ENCODE measurements around the gene KCNK17.
A peak's percentile ranks its signal among the peaks of the same experiment; 100 is the strongest.

KCNK17 gene, protein sequence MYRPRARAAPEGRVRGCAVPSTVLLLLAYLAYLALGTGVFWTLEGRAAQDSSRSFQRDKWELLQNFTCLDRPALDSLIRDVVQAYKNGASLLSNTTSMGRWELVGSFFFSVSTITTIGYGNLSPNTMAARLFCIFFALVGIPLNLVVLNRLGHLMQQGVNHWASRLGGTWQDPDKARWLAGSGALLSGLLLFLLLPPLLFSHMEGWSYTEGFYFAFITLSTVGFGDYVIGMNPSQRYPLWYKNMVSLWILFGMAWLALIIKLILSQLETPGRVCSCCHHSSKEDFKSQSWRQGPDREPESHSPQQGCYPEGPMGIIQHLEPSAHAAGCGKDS

DNA sequence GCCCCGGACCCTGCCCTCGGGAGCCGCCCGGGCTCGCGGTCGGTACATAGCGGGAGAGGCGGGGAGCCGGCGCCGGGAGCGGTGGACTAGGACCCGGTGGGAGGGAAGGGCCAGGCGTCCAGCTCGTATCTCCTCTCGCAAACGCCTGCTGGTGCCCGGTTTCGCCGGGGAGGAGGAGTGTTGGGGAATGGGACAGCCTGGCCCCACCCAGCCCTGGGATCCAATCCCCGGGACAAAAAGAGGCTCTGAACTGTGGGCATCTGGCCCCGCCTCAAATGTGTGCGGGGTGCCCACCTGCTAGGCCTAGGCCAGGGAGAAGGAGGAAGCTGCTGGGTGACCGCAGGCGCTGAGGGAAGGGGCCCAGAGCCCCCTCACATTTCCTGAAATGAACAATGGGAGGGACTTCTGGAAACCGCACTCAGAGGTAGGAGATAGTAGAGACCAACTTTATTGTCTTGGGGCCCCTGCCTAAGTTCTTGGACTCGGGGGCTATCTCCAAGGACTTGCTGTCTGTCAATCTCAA is at the start of gene KCNK17:
Gene KCNK17 (minus strand): TSS at position 147 of the 523 bp plus-strand sequence. CDS start 99 bp downstream, at position 48.
- DNase-seq = no peak

DNA sequence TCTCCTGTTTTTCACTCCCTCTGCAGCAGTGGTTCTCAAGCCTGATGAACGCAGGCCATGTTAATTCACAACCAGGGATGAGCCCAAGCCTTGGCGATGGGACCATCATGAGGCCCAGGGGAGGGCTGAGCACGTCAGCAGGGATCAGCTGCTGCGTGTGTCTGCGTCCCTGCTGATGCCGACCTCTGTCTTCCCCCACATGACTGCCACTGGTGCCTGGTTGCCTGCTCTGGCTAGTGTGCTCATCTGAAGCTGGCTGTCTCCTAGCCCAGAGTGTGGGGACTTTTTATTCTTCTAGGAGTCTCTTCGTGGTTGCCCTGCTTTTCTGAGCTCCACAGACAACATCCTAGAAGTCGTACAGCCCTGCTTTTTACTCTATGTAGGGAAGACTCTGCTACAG is 49.1 kb upstream of the KCNK17 start:
- no peak for DNase-seq

DNA sequence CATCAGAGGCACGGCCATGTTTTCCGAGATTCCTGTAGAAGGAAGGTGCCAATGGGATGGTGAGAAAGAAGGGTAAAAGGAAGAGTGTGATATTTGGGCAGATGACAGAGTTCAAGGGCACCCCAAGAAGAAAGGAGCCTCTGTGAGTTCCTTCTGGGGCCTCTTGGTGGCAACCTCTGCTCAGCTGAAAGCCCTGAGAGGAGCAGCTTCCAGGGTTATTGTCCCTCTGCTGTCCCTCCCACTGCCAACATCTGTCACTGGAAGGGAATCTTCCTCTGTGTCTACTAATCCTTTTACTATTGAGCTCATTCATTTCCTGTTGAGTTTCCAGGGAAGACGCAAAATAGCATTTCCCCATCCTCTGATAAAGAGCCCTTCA is 48.3 kb upstream of the KCNK17 start:
- DNase-seq = peak; percentile 42

DNA sequence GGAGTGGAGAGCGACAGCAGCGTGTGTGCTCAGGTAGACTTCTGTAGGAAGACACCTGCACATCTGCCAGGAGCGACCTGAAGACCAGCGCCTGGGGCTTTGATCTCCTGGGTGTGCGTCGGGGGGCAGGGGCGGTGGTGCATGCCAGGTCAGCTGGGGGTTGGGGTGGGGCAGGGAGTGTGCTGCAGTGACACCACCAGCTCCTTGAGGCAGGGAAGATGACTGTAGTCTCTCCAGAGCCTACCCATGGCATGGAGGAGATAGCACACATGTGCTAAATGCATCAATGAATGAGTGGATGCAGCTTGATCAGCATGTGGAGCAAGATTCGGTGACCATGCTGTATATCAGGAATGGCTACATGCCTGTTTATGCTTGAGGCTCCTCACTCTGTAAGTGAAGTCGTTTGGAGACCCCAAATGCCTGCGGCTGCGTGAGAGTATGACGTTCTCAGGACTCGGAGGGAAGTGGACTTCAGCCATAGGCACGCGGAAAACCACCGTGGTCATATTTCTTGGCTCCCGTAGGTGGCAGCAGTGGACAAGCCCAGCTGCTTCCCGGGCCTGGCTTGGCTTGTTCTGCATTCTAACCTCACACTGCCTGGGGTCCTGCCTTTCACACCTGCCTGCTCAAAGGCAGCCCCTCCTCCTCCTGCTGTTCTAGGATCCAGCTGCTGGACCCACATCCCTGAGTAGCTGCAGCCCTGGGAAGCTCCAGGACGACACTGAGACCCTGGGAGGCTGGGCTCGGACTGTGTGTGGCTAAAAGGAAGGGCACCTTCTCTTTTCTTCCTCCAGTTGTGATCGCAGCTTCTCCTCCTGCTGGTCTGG is 47.7 kb upstream of the KCNK17 start:
- DNase-seq = peak; percentile 72

DNA sequence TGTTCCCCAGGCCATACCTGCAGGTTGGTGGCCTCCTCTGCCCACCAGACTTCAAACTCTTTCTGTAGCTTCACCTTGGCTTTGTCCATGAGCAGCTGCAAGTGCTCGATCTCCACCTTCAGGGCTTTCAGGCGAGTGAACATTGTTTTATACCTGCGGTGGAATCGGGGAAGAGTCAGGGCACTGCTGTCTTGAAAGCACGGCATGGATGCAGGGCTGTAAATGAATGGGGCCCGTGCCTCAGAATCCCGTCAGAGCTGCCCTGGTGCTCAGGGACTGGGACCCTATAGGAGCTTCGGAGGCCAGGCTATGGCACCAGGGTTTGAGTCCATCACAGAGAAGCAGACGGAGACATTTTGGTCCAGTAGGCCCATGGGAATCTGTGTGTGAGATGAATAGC is 46.2 kb upstream of the KCNK17 start:
- DNase-seq = no peak

DNA sequence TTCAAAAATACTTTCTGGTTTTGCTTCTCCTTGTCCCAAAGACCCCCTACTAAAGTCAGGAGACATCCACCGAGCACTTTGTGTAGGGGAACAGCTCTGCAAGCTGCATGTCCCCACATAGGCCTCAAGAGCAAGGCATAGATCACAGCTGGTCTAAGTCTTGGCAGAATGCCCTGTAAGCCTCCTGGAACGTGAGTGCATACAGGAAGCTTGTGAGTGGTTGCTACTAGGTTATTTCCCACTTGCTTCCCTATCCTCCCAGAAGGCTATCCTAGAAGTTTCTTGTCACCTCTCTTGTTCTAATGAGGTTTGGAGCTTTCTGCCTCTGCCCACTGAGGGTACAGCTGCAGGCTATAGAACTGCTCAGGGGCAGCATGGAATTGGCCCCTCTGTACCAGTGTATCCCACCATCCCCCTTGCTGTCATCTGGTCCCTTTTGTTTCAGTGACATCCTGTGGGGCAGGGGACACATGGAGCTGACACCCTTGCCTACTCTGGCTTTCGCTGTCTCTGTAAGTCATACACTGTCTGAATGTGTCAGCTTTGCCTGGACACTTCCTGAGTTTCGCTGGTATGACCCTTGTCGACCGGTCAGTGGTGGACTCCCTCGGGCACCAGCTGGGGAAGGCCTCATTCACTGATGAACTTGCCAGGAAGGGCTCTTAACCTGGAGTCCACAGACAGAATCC is 43.9 kb upstream of the KCNK17 start:
- peak; percentile 56 for DNase-seq

DNA sequence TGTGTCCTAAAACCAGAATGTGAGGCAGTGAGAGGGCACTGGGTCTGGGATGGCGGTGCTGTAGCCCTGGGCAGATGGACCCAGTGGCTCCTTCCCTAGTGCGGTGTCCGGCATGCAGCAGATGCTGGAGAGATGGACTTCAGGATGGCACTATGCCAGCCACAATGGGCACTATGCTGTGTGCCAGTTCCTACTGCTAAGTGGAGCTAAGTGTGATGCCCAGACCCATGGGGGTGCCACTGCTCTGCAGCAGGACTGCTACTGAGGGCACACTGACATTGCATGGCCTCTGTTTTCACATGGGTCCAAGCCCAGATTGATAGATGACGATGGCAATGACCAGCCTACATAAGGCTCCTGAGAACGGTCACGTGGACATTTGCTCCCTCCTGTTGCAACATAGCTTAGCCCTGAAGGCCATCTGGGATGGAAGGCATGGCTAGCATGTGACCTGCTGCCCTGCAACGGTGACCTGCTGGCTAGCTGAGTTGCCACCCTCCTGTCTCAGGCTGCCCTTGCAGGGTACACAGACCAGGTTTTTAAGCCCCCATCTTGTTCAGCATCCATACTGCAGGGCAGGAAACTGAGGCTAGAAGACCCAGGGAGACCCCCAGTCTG is 39.6 kb upstream of the KCNK17 start:
- no peak for DNase-seq

DNA sequence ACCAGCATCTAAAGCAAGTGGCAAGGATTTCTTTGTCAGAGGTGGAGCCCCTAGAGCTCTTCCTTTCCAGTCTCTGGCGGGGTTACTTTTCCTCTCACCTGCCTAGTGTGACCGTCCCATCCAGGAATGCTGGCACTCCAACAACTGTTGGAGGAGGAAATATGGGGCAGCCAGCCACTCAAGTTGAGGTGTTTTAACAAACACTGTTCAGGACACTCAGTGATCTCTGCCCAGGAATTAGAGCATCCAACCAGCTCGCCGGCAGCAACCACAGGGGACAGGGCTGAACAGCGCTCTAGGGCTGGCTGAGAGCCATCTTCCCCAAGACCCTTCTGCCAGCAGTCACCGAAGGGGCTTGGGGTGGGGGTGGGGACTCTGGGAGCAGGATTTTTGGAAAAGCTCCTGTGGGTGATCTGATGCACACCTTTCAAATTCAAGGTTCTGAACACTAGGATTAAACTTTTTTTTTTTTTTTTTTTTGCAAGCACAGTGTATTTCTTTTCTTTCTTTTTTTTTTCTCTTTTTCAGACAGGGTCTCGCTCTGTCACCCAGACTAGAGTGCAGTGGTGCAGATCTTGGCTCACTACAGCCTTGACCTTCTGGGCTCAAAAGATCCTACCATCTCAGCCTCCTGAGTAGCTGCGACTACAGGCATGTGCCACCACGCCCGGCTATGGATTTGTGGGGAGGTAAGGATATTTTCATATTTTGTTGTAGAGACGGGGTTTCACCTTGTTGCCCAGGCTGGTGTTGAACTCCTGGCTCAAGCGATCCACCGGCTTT is 36.7 kb upstream of the KCNK17 start:
- no peak for DNase-seq

DNA sequence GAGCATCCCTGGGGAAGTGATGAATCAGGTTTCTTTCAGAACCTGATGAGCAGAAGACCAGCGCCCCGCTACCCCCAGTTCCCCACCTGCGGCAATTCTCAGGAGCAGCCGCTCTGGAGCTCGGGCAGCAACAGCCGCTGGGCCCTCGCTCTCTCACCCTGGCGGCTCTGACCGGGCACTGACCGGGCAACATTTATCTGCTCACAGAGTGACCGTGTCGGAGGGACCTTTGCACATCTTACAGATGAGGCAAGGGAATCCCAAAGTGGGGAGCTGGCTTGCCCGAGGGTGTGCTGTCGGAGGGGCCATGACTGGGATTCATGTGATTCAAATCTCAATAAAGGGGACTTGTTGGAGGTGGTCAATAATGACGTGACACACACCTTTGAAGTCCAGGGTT is 34.5 kb upstream of the KCNK17 start:
- no peak for DNase-seq

DNA sequence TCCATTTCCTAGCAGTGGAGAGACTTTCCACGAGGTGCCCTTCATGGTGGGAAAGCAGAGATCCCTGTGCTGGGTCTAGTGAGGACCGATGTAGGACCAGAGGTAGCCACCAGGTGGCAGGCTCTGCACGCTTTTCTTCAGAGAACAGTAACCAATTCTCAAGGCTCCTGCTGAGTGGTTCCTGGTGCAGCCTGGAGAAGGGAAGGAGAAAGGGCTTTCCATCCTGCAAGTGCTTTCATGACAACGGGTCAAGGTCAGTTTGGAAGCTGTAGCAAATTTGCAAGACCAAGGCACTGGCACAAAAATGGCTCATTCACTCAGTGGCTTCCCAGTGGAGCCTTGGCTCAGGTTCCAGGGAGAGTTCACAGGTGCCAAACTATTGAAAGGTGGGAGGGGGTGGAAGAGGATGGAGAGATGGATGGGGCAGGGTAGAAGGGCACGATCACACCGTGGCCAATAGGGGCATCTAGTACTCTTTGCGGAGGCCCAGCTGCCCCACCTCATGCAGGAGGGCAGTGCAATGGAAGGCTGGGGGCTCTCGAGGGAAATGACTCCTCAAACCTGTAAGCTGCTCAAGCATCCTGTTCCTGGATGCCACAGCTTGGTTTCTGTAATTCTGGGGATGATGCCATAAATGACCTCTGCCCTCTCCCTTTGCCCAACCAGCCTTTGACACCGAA is 33.8 kb upstream of the KCNK17 start:
- DNase-seq = peak; percentile 60

DNA sequence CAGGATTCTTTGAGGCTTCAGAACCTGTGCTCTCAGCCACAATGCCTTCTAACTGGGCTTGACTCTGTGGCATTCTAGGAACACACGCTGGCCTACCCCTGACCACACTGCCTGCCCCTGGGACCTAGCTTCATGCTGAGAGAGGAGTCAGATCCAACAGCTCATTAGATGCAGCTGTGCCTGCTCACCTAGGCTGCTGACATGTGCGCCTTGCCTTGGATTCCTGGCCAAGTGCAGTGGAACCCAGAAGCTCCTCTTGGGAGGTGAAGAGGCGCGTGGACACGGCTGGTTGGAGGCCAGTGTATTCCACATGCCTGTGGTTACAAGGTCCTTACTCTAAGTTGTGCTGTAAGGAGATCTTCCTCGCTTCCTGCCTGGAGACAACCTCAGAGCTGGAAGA is 33.0 kb upstream of the KCNK17 start:
- no peak for DNase-seq

DNA sequence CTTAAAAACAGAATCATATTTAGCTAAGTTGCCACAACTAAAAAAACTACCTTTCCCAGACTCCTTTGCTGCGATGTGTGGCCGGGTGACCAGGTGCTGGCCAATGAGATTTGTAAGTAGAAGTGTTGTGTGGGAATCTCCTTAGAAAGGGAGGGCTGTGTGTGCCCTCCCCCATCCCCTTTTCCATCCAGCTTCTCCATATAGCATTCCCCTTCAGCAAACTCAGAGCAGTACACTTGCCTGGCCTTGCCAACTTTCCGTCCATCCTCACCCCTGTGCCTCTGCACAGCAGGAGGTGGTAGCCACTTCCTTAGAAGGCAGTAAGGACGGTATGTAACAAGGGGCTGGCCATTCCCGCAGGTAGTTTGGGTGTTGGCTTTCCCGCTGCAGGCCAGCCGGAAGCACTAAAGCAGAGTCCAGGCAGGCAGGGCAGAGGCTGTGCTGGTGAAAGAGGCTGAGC is 30.6 kb upstream of the KCNK17 start:
- DNase-seq = no peak

DNA sequence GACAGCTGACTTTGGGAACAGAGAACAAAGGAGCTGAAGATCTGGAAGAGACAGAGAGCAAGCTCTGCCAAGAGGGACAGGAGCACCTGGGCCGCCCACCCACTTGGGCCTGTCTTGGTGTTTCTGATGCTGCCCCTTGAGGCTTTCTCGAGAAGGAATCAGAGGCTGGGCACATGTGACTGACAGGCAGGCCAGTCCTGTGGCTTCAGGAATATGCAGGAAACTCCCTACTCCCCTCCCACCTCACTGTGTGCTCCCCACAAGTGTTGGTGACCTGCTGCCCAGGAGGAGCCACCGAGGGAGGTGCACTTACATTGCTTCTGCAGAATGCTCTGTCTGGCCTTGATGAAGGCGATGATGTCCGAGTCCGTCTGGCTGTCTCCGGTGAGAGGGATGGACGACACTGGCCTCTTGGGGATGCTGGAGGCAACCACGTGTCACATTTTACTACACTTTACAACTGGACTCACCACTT is 29.2 kb upstream of the KCNK17 start:
- DNase-seq = no peak

DNA sequence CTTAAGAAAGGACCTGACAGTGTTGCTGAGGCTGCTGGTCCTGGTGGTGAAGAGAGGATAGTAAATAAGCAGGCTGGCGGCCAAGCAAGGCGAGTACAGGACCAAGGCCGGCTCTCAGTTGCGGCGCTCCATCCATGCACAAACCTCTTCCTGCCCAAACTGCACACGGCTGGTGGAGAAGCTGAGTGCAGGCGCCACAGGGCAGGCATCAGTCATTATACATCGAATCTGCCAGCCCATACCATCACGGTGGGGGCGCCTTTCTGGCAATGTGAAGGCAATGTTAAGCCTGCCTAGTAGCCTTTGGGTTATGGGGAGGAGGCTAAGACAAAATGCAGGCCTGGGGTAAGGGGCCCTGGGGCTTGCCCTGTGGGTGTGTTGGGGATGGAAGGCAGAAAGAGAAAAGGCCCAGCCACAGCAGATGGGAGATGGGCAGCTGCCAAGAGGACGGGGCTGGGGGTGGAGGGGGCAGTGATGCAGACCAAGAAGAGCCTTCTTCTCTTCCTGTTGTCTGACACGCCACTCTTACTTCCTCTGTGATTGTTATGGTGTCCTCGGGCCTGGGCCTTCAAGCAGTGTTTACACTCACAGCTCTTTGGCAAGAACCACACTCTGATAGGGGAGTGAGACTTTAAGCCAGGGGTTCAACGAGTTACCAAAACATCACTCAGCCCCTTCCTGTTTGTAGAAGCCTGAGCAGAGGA is 28.6 kb upstream of the KCNK17 start:
- no peak for DNase-seq

DNA sequence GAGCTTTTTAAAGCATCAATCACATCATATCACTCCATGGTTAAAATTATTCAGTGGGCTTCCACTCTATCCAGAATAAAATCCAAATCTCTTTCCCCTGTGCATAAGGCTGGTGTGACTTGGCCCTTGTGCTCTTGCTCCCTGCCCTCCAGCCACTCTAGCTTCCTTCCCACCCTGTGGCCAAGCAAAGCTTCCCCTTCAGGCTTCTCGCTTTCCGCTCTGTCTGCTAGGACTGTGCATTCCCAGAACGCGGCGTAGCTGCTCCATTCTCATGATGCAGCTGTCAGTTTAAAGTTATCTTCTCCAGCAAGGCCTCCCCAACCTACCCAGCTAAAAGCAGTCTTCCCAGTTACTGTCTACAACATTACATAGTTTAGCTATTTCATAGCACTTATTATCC is 27.7 kb upstream of the KCNK17 start:
- no peak for DNase-seq

DNA sequence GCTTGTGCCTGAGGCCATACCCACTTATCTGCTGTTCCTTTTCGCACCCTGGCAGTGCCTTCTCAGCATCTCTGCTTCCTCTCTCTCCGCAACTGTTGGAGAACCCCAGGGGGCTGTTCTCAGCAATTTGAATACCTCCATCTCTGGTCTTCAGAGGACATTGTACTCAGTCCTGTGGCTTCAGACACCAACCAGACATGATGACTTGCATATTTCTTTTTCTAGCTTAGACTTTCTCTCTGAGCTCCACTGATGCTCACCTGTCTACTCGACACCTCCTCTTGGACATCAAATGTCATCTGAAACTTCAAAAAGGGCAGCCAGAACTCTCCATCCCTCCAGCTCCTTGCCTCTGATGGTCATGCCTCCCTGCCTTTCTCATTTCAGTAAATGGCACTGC is 27.1 kb upstream of the KCNK17 start:
- DNase-seq = no peak

DNA sequence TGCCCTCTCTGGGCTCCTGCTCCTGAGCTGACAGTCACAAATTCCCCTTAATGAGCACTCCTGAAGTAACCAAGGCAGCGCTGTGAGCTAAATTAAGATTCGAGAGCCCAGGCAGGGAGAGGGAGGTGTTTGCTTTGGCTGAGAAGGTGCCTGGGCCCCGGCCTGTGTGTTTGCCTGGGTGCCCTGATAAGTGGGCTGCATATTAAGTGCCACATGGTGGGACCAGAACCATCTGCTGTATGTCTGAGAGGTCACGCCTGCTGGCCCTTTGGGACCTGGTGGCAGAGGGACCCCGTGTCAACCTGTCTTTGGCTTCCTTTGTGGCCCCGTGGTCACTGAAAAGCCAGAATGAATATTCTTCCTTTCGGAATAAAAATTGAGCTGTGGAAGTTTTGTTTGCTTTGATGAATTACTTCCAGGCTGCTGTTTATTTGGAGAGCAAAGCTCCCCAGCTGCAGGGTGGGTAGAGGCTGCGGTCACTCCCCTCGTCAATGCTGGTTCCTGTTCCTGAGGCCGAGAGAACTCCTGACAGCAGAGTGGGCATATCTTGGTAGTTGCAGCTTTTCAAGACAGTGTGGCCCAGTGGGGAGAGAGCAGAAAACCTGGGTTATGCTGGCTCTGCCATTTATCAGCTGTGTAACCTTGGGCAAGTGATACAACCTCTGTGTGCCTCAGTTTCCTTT is 25.8 kb upstream of the KCNK17 start:
- peak; percentile 83 for DNase-seq

DNA sequence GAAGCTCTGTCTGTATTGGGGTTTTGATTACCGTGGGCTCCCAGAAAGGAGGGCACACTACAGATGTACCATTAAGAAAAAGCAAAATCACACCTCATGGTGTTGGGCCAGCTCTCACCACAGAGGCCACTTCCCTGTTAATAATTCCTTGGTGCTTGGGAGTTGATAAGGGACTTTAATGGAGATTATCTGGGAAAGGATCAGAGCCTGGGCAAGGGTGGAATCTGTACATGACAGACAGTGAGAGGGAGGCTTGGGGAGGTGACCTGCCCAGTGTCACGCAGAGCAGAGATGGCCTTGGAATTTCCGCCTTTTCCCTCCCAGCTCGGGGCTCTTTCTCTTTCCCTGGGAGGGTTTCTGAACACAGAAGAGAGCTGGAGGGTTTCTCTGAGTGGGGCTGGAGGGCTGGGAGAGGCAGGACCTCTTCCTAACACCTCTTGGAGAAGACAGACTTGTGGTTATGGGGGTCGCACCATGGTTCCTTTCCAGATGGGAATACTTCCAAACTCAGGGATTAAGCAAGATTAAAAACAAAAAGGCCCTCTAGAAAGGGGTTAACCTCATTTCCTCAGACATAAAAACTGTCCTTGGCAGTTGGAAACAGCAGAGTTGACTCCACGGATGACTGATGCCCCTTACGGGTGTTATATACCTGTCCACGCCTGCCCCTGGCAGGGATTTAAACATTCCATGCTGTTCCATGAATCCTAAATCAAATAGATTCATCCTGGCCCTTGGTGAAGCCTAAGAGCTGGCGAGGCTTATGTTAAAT is 25.1 kb upstream of the KCNK17 start:
- DNase-seq = peak; percentile 42

DNA sequence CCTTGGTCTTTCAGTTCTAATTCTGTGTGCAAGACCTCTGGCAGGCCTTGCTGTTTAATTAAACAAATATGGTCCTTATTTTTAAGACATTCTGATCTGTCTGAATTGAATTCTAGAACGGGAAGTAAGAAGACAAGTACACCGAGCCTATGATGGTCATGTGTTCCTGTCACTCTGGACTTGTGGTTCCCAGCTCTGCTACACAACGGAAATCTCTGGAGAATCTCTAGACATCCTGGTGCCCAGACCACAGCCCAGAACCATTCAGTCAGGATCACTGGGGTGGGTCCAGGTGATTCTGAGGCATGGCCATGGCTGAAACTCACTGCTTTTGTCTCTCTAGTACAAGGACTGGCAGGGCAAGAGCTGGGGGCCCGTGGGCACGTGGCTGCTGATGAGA is 24.2 kb upstream of the KCNK17 start:
- no peak for DNase-seq

Measured in NCI-H69 (cell line).